Memory B cell (primary cell): ENCODE data around the gene PLA2G6.
"Not testable (repeated sequence)": the region's sequence is repeated elsewhere in the genome, so short reads cannot be mapped to it uniquely, and the experiment has no call there.

Source experiments
- ATAC-seq: fragments of 150-1000 bp; cut with Tn5 transposase; 2 replicates; pipeline ENCODE4 v1.10.0; 2021; ENCODE audit warnings: low read depth, mild to moderate bottlenecking, moderate library complexity
- DNase-seq, 2 donors: peaks; one replicate each; pipeline ENCODE4 v3.0.0; 2022; ENCODE audit warnings: low spot score in 2 of 2
- H3K27ac Mint-ChIP-seq: one replicate; pipeline ENCODE4 v1.8.0; 2022; ENCODE audit warnings: mild to moderate bottlenecking, moderate library complexity, mixed read lengths
- H3K27me3 Mint-ChIP-seq: one replicate; pipeline ENCODE4 v1.8.0; 2022; ENCODE audit warnings: mixed read lengths
- H3K36me3 Mint-ChIP-seq: one replicate; pipeline ENCODE4 v1.8.0; 2022; ENCODE audit warnings: mild to moderate bottlenecking, mixed read lengths
- H3K4me1 Mint-ChIP-seq: one replicate; pipeline ENCODE4 v1.8.0; 2022; ENCODE audit warnings: mixed read lengths
- H3K4me3 Mint-ChIP-seq: one replicate; pipeline ENCODE4 v1.8.0; 2022; ENCODE audit warnings: mild to moderate bottlenecking, moderate library complexity, mixed read lengths
- H3K9me3 Mint-ChIP-seq: one replicate; pipeline ENCODE4 v1.8.0; 2022; ENCODE audit warnings: mixed read lengths

PLA2G6 gene

GRCh38 chr22:38189104-38189503, 7.5 kb upstream of the PLA2G6 start:
- Mint-ChIP-seq H3K36me3 (peaks cover 4% of the 10 kb centered on the region), H3K27ac (no peak overlapping the region), H3K27me3 (peaks cover 21% of the 10 kb centered on the region), H3K4me3 (no peak overlapping the region), H3K4me1 (peaks cover under 1% of the 10 kb centered on the region), H3K9me3 (peaks cover 1% of the 10 kb centered on the region)
- ATAC-seq: no peak
- no peak for DNase-seq

GRCh38 chr22:38187413-38188212, 6.0 kb upstream of the PLA2G6 start:
- Mint-ChIP-seq H3K36me3 (peaks cover 4% of the 10 kb centered on the region), H3K9me3 (peaks cover 1% of the 10 kb centered on the region), H3K27ac (no peak overlapping the region), H3K4me1 (no peaks in the 10 kb centered on the region), H3K4me3 (no peak overlapping the region), H3K27me3 (peaks cover 21% of the 10 kb centered on the region)
- DNase-seq (no peak), ATAC-seq (no peak)

- Mint-ChIP-seq H3K4me1 (peaks cover 2% of the 10 kb centered on the region), H3K9me3 (peaks cover 1% of the 10 kb centered on the region), H3K27me3 (peaks cover 15% of the 10 kb centered on the region), H3K4me3 (no peak overlapping the region), H3K36me3 (peaks cover 4% of the 10 kb centered on the region), H3K27ac (no peak overlapping the region)
- ATAC-seq: no peak
- no peak for DNase-seq
Measured at GRCh38 chr22:38186429-38186828, 4.8 kb upstream of the PLA2G6 start.

GRCh38 chr22:38184788-38185187, 3.2 kb upstream of the PLA2G6 start:
- DNase-seq (no peak), ATAC-seq (no peak)
- Mint-ChIP-seq H3K4me3 (no peak overlapping the region), H3K36me3 (peaks cover 4% of the 10 kb centered on the region), H3K27me3 (peaks cover 13% of the 10 kb centered on the region), H3K9me3 (peaks cover 1% of the 10 kb centered on the region), H3K27ac (no peak overlapping the region), H3K4me1 (peaks cover 18% of the 10 kb centered on the region)

- peak overlapping the region; percentile 94 for H3K27ac Mint-ChIP-seq
- DNase-seq (peak in 1 of 2 donors; percentile 36), ATAC-seq (peak; percentile 17)
- peaks cover 3% of the 10 kb centered on the region for H3K36me3 Mint-ChIP-seq
- peak overlapping the region; percentile 99 for H3K4me3 Mint-ChIP-seq
- no peaks in the 10 kb centered on the region for H3K9me3 Mint-ChIP-seq
- H3K4me1 Mint-ChIP-seq: peaks cover 23% of the 10 kb centered on the region
- peaks cover 3% of the 10 kb centered on the region for H3K27me3 Mint-ChIP-seq
Measured at GRCh38 chr22:38180841-38181452, 683 bp downstream of the PLA2G6 start.

- not testable (repeated sequence) for DNase-seq, ATAC-seq, H3K27me3 Mint-ChIP-seq, H3K9me3 Mint-ChIP-seq, H3K27ac Mint-ChIP-seq, H3K4me3 Mint-ChIP-seq, H3K36me3 Mint-ChIP-seq
- peaks cover 29% of the 10 kb centered on the region for H3K4me1 Mint-ChIP-seq
Measured at GRCh38 chr22:38178605-38178937, 3.1 kb downstream of the PLA2G6 start.

- H3K9me3 Mint-ChIP-seq: no peaks in the 10 kb centered on the region
- H3K36me3 Mint-ChIP-seq: peaks cover 6% of the 10 kb centered on the region
- no peaks in the 10 kb centered on the region for H3K27me3 Mint-ChIP-seq
- H3K4me1 Mint-ChIP-seq: peaks cover 31% of the 10 kb centered on the region
- no peak overlapping the region for H3K4me3 Mint-ChIP-seq
- no peak for ATAC-seq
- no peak overlapping the region for H3K27ac Mint-ChIP-seq
- no peak for DNase-seq
Measured at GRCh38 chr22:38177926-38178604, 3.6 kb downstream of the PLA2G6 start.

GRCh38 chr22:38177571-38177925, 4.1 kb downstream of the PLA2G6 start:
- not testable (repeated sequence) for H3K27ac Mint-ChIP-seq

GRCh38 chr22:38177044-38177443, 4.6 kb downstream of the PLA2G6 start:
- Mint-ChIP-seq H3K27me3 (no peaks in the 10 kb centered on the region), H3K4me3 (no peak overlapping the region), H3K9me3 (no peaks in the 10 kb centered on the region), H3K36me3 (peaks cover 6% of the 10 kb centered on the region), H3K27ac (no peak overlapping the region), H3K4me1 (peaks cover 31% of the 10 kb centered on the region)
- ATAC-seq: no peak
- no peak for DNase-seq

More at GRCh38 chr22:38177571-38177925, 4.1 kb downstream of the PLA2G6 start:
- H3K4me1 Mint-ChIP-seq: peaks cover 31% of the 10 kb centered on the region
- ATAC-seq, H3K4me3 Mint-ChIP-seq, H3K36me3 Mint-ChIP-seq, DNase-seq, H3K27me3 Mint-ChIP-seq, H3K9me3 Mint-ChIP-seq: not testable (repeated sequence)

GRCh38 chr22:38176170-38176741, 5.4 kb downstream of the PLA2G6 start:
- Mint-ChIP-seq H3K27ac (no peak overlapping the region), H3K4me1 (peaks cover 30% of the 10 kb centered on the region), H3K27me3 (no peaks in the 10 kb centered on the region), H3K9me3 (no peaks in the 10 kb centered on the region), H3K4me3 (no peak overlapping the region), H3K36me3 (peaks cover 8% of the 10 kb centered on the region)
- no peak for ATAC-seq
- peak in 1 of 2 donors; percentile 27 for DNase-seq

GRCh38 chr22:38175206-38176118, 6.2 kb downstream of the PLA2G6 start:
- ATAC-seq (no peak), DNase-seq (no peak)
- Mint-ChIP-seq H3K27ac (no peak overlapping the region), H3K4me1 (peaks cover 22% of the 10 kb centered on the region), H3K36me3 (peaks cover 8% of the 10 kb centered on the region), H3K9me3 (no peaks in the 10 kb centered on the region), H3K4me3 (no peak overlapping the region), H3K27me3 (no peaks in the 10 kb centered on the region)

- H3K4me3 Mint-ChIP-seq: no peak overlapping the region
- no peaks in the 10 kb centered on the region for H3K27me3 Mint-ChIP-seq
- ATAC-seq: no peak
- peaks cover 8% of the 10 kb centered on the region for H3K36me3 Mint-ChIP-seq
- H3K4me1 Mint-ChIP-seq: peaks cover 13% of the 10 kb centered on the region
- H3K9me3 Mint-ChIP-seq: no peaks in the 10 kb centered on the region
- DNase-seq: no peak
- H3K27ac Mint-ChIP-seq: peak overlapping the region; percentile 43
Measured at GRCh38 chr22:38174626-38175025, 7.0 kb downstream of the PLA2G6 start.

GRCh38 chr22:38173641-38173906, 8.1 kb downstream of the PLA2G6 start:
- DNase-seq: no peak
- Mint-ChIP-seq H3K4me1 (peaks cover 10% of the 10 kb centered on the region), H3K4me3 (no peak overlapping the region), H3K36me3 (peaks cover 5% of the 10 kb centered on the region), H3K9me3 (no peaks in the 10 kb centered on the region), H3K27ac (no peak overlapping the region), H3K27me3 (no peaks in the 10 kb centered on the region)
- ATAC-seq: no peak
